HG03103 (cell line): ENCODE data around the gene PPP2R2C.
A peak's percentile ranks its signal among the peaks of the same experiment; 100 is the strongest.

Source experiments
- ATAC-seq: cut with Tn5 transposase; IDR thresholded peaks from one replicate; pipeline ENCODE4 v1.9.1; 2021; ENCODE audit warnings: low read depth; ENCODE audit not compliant: unreplicated experiment

PPP2R2C gene

GRCh38 chr4:6426571-6427438 is 45.6 kb downstream of the PPP2R2C start:
- ATAC-seq, result no peak

- ATAC-seq, result no peak
Observed at GRCh38 chr4:6425911-6426310, 46.5 kb downstream of the PPP2R2C start.

GRCh38 chr4:6425336-6425735 is 47.1 kb downstream of the PPP2R2C start:
- ATAC-seq, result no peak

- no peak for ATAC-seq
Observed at GRCh38 chr4:6424425-6424824, 48.0 kb downstream of the PPP2R2C start.

GRCh38 chr4:6423575-6423974 is 48.8 kb downstream of the PPP2R2C start:
- peak; percentile 99 for ATAC-seq

- no peak for ATAC-seq
Observed at GRCh38 chr4:6422866-6423265, 49.5 kb downstream of the PPP2R2C start.

- no peak for ATAC-seq
Observed at GRCh38 chr4:6422105-6422504, 50.3 kb downstream of the PPP2R2C start.

- ATAC-seq, result no peak
Observed at GRCh38 chr4:6421397-6421796, 51.0 kb downstream of the PPP2R2C start.

GRCh38 chr4:6420972-6421371 is 51.4 kb downstream of the PPP2R2C start:
- ATAC-seq, result no peak

GRCh38 chr4:6420036-6420435 is 52.4 kb downstream of the PPP2R2C start:
- no peak for ATAC-seq

- no peak for ATAC-seq
Observed at GRCh38 chr4:6419452-6420028, 52.9 kb downstream of the PPP2R2C start.

- ATAC-seq, result no peak
Observed at GRCh38 chr4:6418193-6418755, 54.1 kb downstream of the PPP2R2C start.

GRCh38 chr4:6417516-6418050 is 54.8 kb downstream of the PPP2R2C start:
- ATAC-seq, result no peak

- ATAC-seq, result no peak
Observed at GRCh38 chr4:6416518-6417286, 55.7 kb downstream of the PPP2R2C start.

- no peak for ATAC-seq
Observed at GRCh38 chr4:6415031-6415705, 57.2 kb downstream of the PPP2R2C start.

GRCh38 chr4:6414578-6414977 is 57.8 kb downstream of the PPP2R2C start:
- no peak for ATAC-seq

- no peak for ATAC-seq
Observed at GRCh38 chr4:6410664-6411063, 61.8 kb downstream of the PPP2R2C start.

- ATAC-seq, result no peak
Observed at GRCh38 chr4:6410068-6410467, 62.3 kb downstream of the PPP2R2C start.

GRCh38 chr4:6409381-6409780 is 63.0 kb downstream of the PPP2R2C start:
- ATAC-seq, result no peak

GRCh38 chr4:6408263-6408662 is 64.2 kb downstream of the PPP2R2C start:
- ATAC-seq, result no peak
